ENCODE data around the gene KLHDC7B.

KLHDC7B gene

DNA sequence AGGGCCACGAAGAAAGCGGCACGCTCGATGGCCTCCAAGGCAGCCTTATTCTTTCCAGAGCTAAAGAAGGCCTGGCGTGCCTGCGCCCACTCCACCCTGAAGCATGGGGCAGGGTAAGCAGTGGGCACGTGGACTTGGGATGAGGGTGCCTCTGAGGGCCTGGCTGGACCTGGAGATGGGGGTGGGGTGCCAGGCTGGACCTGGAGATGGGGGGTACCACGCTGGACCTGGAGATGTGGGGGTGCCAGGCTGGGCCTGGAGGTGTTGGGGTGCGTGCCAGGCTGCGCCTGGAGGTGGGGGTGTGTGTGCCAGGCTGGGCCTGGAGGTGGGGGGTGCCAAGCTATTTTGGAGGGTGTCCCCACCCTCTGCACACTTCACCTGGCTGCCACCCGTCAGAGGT is 27.3 kb downstream of the KLHDC7B start:
- Histone ChIP-seq H3K4me3 (replicated peaks; ENCODE audit: insufficient read depth, low read length) (no peak overlapping the region), H3K27me3 (ENCODE audit: insufficient read depth, poor library complexity, severe bottlenecking) (no peaks in the 10 kb centered on the region), H3K27ac (replicated peaks) (no peak overlapping the region)
- no peak for DNase-seq (ENCODE audit: low read depth in 1 of 2, low spot score in 1 of 2)
- TF ChIP-seq POLR2AphosphoS5 (IDR thresholded peaks at IDR 0.05; ENCODE audit: low read depth), result no peak
- TF ChIP-seq, protein P1, sequence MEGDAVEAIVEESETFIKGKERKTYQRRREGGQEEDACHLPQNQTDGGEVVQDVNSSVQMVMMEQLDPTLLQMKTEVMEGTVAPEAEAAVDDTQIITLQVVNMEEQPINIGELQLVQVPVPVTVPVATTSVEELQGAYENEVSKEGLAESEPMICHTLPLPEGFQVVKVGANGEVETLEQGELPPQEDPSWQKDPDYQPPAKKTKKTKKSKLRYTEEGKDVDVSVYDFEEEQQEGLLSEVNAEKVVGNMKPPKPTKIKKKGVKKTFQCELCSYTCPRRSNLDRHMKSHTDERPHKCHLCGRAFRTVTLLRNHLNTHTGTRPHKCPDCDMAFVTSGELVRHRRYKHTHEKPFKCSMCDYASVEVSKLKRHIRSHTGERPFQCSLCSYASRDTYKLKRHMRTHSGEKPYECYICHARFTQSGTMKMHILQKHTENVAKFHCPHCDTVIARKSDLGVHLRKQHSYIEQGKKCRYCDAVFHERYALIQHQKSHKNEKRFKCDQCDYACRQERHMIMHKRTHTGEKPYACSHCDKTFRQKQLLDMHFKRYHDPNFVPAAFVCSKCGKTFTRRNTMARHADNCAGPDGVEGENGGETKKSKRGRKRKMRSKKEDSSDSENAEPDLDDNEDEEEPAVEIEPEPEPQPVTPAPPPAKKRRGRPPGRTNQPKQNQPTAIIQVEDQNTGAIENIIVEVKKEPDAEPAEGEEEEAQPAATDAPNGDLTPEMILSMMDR (IDR thresholded peaks at IDR 0.05; ENCODE audit: insufficient read depth, low read length), result no peak
- TF ChIP-seq SPI1 (IDR thresholded peaks at IDR 0.05; ENCODE audit: borderline replicate concordance, low read depth), result no peak
- TF ChIP-seq GABPA (IDR thresholded peaks at IDR 0.05; ENCODE audit: low read depth), result no peak

DNA sequence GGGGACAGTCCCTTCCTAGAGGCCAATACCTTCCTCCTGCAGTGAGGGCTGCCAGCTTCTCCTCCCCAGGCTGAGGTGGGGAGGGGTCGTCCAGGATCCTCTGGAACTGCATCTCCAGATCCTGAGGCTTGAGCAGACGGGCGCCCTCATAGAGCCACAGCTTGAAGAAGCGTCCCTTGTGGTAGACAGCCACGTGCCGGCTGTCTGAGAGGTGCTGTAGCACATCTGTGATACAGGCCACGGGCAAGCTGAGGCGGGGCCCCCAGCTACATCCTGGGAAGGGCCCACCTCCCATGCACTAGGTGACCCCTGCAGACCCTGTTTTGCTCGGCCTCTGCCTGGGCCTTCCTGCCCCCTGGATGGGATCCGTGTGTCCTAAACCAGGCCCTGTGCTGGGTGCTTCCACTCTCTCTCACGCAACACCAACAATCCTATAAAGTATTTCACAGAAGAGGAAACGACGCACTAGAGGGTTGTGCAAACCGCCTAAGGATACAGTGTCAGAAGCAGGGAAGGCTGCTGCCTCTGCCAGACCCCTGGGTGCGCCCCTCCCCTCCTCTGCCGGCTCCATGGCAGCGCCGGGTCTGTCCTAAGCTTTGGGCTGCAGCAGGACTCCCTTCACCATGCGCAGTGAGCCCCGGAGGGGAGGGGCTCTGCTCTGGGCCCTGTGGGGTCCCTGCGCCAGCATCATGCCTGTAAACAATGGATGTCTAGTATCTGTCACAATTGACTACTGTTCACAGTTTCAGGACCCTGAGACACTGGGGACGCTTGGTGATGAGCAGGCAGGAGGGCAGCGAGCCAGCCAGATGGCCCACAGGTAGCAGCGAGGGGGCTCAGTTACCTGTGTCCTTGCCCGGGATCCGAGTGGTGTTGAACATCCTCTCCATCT is 28.0 kb downstream of the KLHDC7B start:
- no peak for TF ChIP-seq SPI1 (IDR thresholded peaks at IDR 0.05; ENCODE audit: borderline replicate concordance, low read depth)
- TF ChIP-seq, protein P1 (IDR thresholded peaks at IDR 0.05; ENCODE audit: insufficient read depth, low read length), result no peak
- TF ChIP-seq POLR2AphosphoS5 (IDR thresholded peaks at IDR 0.05; ENCODE audit: low read depth), result no peak
- no peak for TF ChIP-seq GABPA (IDR thresholded peaks at IDR 0.05; ENCODE audit: low read depth)
- TF ChIP-seq, protein P2, sequence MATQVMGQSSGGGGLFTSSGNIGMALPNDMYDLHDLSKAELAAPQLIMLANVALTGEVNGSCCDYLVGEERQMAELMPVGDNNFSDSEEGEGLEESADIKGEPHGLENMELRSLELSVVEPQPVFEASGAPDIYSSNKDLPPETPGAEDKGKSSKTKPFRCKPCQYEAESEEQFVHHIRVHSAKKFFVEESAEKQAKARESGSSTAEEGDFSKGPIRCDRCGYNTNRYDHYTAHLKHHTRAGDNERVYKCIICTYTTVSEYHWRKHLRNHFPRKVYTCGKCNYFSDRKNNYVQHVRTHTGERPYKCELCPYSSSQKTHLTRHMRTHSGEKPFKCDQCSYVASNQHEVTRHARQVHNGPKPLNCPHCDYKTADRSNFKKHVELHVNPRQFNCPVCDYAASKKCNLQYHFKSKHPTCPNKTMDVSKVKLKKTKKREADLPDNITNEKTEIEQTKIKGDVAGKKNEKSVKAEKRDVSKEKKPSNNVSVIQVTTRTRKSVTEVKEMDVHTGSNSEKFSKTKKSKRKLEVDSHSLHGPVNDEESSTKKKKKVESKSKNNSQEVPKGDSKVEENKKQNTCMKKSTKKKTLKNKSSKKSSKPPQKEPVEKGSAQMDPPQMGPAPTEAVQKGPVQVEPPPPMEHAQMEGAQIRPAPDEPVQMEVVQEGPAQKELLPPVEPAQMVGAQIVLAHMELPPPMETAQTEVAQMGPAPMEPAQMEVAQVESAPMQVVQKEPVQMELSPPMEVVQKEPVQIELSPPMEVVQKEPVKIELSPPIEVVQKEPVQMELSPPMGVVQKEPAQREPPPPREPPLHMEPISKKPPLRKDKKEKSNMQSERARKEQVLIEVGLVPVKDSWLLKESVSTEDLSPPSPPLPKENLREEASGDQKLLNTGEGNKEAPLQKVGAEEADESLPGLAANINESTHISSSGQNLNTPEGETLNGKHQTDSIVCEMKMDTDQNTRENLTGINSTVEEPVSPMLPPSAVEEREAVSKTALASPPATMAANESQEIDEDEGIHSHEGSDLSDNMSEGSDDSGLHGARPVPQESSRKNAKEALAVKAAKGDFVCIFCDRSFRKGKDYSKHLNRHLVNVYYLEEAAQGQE (IDR thresholded peaks at IDR 0.05; ENCODE audit: insufficient replicate concordance, low read depth), result no peak
- H3K27ac ChIP-seq (replicated peaks), result no peak overlapping the region
- no peaks in the 10 kb centered on the region for H3K27me3 ChIP-seq (ENCODE audit: insufficient read depth, poor library complexity, severe bottlenecking)
- no peak overlapping the region for H3K4me3 ChIP-seq (replicated peaks; ENCODE audit: insufficient read depth, low read length)
- no peak for DNase-seq (ENCODE audit: low read depth in 1 of 2, low spot score in 1 of 2)

DNA sequence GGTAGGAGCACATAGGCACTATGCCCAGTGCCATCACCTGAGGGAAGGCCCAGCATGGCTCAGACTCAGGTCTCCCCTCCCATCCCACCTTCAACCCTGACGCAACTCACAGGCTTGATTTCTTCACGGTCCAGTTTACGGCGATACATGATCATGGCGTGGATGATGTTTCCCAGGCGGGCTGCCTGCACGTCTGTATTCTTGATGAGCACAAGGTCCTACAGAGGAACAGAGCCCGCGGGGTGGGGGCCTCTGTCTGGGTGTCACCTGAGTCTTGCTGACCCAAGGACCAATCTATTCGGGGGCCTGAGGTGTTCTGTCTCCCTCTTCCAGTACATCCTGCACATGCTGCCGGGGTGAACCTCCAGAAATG is 28.7 kb downstream of the KLHDC7B start:
- Histone ChIP-seq H3K4me3 (replicated peaks; ENCODE audit: insufficient read depth, low read length) (no peak overlapping the region), H3K27me3 (ENCODE audit: insufficient read depth, poor library complexity, severe bottlenecking) (no peaks in the 10 kb centered on the region), H3K27ac (replicated peaks) (no peak overlapping the region)
- TF ChIP-seq, protein P1 (IDR thresholded peaks at IDR 0.05; ENCODE audit: insufficient read depth, low read length), result no peak
- no peak for TF ChIP-seq POLR2AphosphoS5 (IDR thresholded peaks at IDR 0.05; ENCODE audit: low read depth)
- no peak for TF ChIP-seq GABPA (IDR thresholded peaks at IDR 0.05; ENCODE audit: low read depth)
- TF ChIP-seq SPI1 (IDR thresholded peaks at IDR 0.05; ENCODE audit: borderline replicate concordance, low read depth), result no peak
- TF ChIP-seq, protein P2 (IDR thresholded peaks at IDR 0.05; ENCODE audit: insufficient replicate concordance, low read depth), result no peak
- DNase-seq (ENCODE audit: low read depth in 1 of 2, low spot score in 1 of 2), result no peak

All from HL-60 (cell line).